GM12878 (cell line): ENCODE results near the gene TOR1A. TPM values are rescaled to one million over a fixed set of nuclear protein-coding genes. Genes with fewer than 3 reads are reported as not detected.

ENCODE experiments used
- ATAC-seq: fragments of 200-7000 bp; cut with Tn5 transposase; 3 replicates; pipeline ENCODE4 v1.9.1; 2020; ENCODE audit warnings: mild to moderate bottlenecking, moderate library complexity
- BruUV-seq: library from RNA; stranded (reverse); fragments of 400-500 nt; replicated peaks from 2 replicates; lab custom pipeline; 2021; lab: Mats Ljungman, UMichigan
- CTCF ChIA-PET: fragments of 300-600 bp; sonication (Branson Sonifier 250); formaldehyde crosslinking; extraction: SDS; loops from one replicate; lab custom pipeline; 2021; ENCODE audit warnings: inconsistent platforms; lab: Yijun Ruan, JAX
- POLR2A ChIA-PET: fragments of 350-600 bp; formaldehyde crosslinking; extraction: SDS; loops from one replicate; lab custom pipeline; 2021; ENCODE audit warnings: inconsistent platforms; lab: Charles Lee
- RAD21 ChIA-PET: fragments of 300-600 bp; sonication (Branson Sonifier 250); formaldehyde crosslinking; loops from one replicate; lab custom pipeline; 2023; ENCODE audit warnings: antibody characterized with exemption; ENCODE audit not compliant: unreplicated experiment; lab: Charles Lee
- SMC1A ChIA-PET: fragments of 300-600 bp; sonication (Branson Sonifier 250); formaldehyde crosslinking; loops from one replicate; lab custom pipeline; 2023; ENCODE audit not compliant: unreplicated experiment, uncharacterized antibody; lab: Charles Lee
- DNase-seq: peaks from one replicate; pipeline ENCODE4 v3.0.0-alpha.2; 2011; ENCODE audit warnings: low read depth, low spot score
- FAIRE-seq: peaks from 3 replicates; lab custom pipeline; 2011; peaks lifted over from hg19 to GRCh38; lab: Jason Lieb, UNC
- H2AFZ ChIP-seq: 2 replicates; pipeline ENCODE4 v1.6.0; 2011; ENCODE audit warnings: low read depth, low read length, control low read depth; ENCODE audit not compliant: control insufficient read depth
- H3K27ac ChIP-seq: 2 replicates; pipeline ENCODE4 v1.5.1; 2011; ENCODE audit warnings: control low read depth; ENCODE audit not compliant: control insufficient read depth, insufficient read depth
- H3K27me3 ChIP-seq, 2 experiments: replicated peaks in 1 of 2; 2 replicates each; pipeline versions ENCODE4 v1.6.0 to v1.6.1; 2011; ENCODE audit warnings: low read length in 1 of 2; ENCODE audit not compliant: control insufficient read depth in 2 of 2, insufficient read depth in 2 of 2
- H3K36me3 ChIP-seq, 2 experiments: 2 replicates each; pipeline ENCODE4 v1.5.1; 2011; ENCODE audit warnings: low read length in 1 of 2; ENCODE audit not compliant: control insufficient read depth in 2 of 2, insufficient read depth in 2 of 2
- H3K4me1 ChIP-seq: 2 replicates; pipeline ENCODE4 v1.6.1; 2011; ENCODE audit warnings: mild to moderate bottlenecking, low read length, moderate library complexity, mixed read lengths; ENCODE audit not compliant: control insufficient read depth, insufficient read depth
- H3K4me2 ChIP-seq: 2 replicates; pipeline ENCODE4 v1.6.0; 2011; ENCODE audit warnings: control low read depth; ENCODE audit not compliant: control insufficient read depth, insufficient read depth
- H3K4me3 ChIP-seq: fragments of 200-600 bp; sonication (generic); 2 replicates; pipeline ENCODE4 v1.5.1; 2016
- H3K79me2 ChIP-seq: 2 replicates; pipeline ENCODE4 v1.6.0; 2011; ENCODE audit warnings: low read length; ENCODE audit not compliant: control insufficient read depth, insufficient read depth
- H3K9ac ChIP-seq: 2 replicates; pipeline ENCODE4 v1.8.0; 2011; ENCODE audit warnings: low read length, control low read depth, mixed read lengths; ENCODE audit not compliant: control insufficient read depth, insufficient read depth
- H3K9me3 ChIP-seq: replicated peaks from 3 replicates; pipeline ENCODE4 v1.5.1; 2011; ENCODE audit warnings: mild to moderate bottlenecking, low read length; ENCODE audit not compliant: control insufficient read depth, insufficient read depth
- H4K20me1 ChIP-seq: 2 replicates; pipeline ENCODE4 v1.6.0; 2011; ENCODE audit not compliant: control insufficient read depth, insufficient read depth
- ASH2L ChIP-seq: fragments of 300-600, 200-600 bp; sonication (generic); IDR thresholded peaks from 2 replicates; pipeline ENCODE4 v1.6.1; 2017; ENCODE audit warnings: low read depth, mild to moderate bottlenecking, borderline replicate concordance
- CBFB ChIP-seq: IDR thresholded peaks from 2 replicates; pipeline ENCODE4 v1.6.1; 2016; ENCODE audit warnings: antibody characterized with exemption, low read depth
- CHD4 ChIP-seq: fragments of 200-600 bp; sonication (generic); IDR thresholded peaks from 2 replicates; pipeline ENCODE4 v1.6.1; 2016; ENCODE audit warnings: mild to moderate bottlenecking
- E4F1 ChIP-seq: fragments of 450-650 bp; IDR thresholded peaks from 2 replicates; pipeline ENCODE4 v1.6.1; 2018; ENCODE audit warnings: borderline replicate concordance, mild to moderate bottlenecking; ENCODE audit not compliant: partially characterized antibody
- FOS ChIP-seq: IDR thresholded peaks from 3 replicates; pipeline ENCODE4 v1.6.1; 2011; ENCODE audit warnings: borderline replicate concordance; ENCODE audit not compliant: insufficient read length; ENCODE audit errors: extremely low read depth
- JUNB ChIP-seq: IDR thresholded peaks from 2 replicates; pipeline ENCODE4 v1.6.1; 2016; ENCODE audit warnings: antibody characterized with exemption, mild to moderate bottlenecking
- KDM1A ChIP-seq: fragments of 200-600 bp; sonication (generic); IDR thresholded peaks from 2 replicates; pipeline ENCODE4 v1.6.1; 2016; ENCODE audit warnings: borderline replicate concordance
- LARP7 ChIP-seq: fragments of 450-650 bp; IDR thresholded peaks from 2 replicates; pipeline ENCODE4 v1.6.1; 2017; ENCODE audit warnings: mild to moderate bottlenecking
- MEF2B ChIP-seq: fragments of 450-650 bp; IDR thresholded peaks from 2 replicates; pipeline ENCODE4 v1.6.1; 2018; ENCODE audit warnings: mild to moderate bottlenecking, moderate library complexity; ENCODE audit not compliant: partially characterized antibody, poor library complexity, severe bottlenecking
- MTA2 ChIP-seq: fragments of 450-650 bp; IDR thresholded peaks from 2 replicates; pipeline ENCODE4 v1.6.1; 2016; ENCODE audit warnings: low read depth, mild to moderate bottlenecking, moderate library complexity
- SIN3A ChIP-seq: IDR thresholded peaks from 2 replicates; pipeline ENCODE4 v1.6.1; 2012; ENCODE audit warnings: low read depth, low read length, improper control_type of control experiment
- TBL1XR1 ChIP-seq: IDR thresholded peaks from 2 replicates; pipeline ENCODE4 v1.6.1; 2012; ENCODE audit warnings: low read depth, low read length, improper control_type of control experiment
- ZBED1 ChIP-seq: IDR thresholded peaks from 2 replicates; pipeline ENCODE4 v1.6.1; 2016; ENCODE audit warnings: borderline replicate concordance
- ZBTB33 ChIP-seq: fragments of 450-650 bp; IDR thresholded peaks from 2 replicates; pipeline ENCODE4 v1.6.1; 2017; ENCODE audit warnings: mild to moderate bottlenecking
- WGBS: methylation state at CpG from one replicate; pipeline ENCODE4 v1.1.6; 2016; ENCODE audit warnings: low lambda C conversion rate; ENCODE audit not compliant: insufficient replicate concordance, insufficient coverage; ENCODE audit errors: missing lambda C conversion rate; 5-methylcytosine and 5-hydroxymethylcytosine counted together
- in situ Hi-C: fragments of 300-500 bp; cut with MboI; formaldehyde crosslinking; loops from 9 replicates; pipeline ENCODE4 v1.14.3; 2018; ENCODE audit warnings: mixed read lengths
- intact Hi-C: fragments of 100-400 bp; cut with micrococcal nuclease; formaldehyde crosslinking; loops from one replicate; pipeline ENCODE4 v1.14.2; 2022; ENCODE audit not compliant: unreplicated experiment
- polyA plus RNA-seq, 11 experiments: library from polyadenylated mRNA; depleted of rRNA in 4 of 11; unstranded in 6 of 11; stranded (reverse) in 5 of 11; fragments of >200 nt; fragmentation: Nextera tagmentation in 4 of 11; fragmentation: Illumina TruSeq in 1 of 11; extraction: Ambion mirVana in 4 of 11; extraction: Trizol in 1 of 11; gene quantifications; 1 replicate in 1 of 11; 2 replicates in 10 of 11; pipeline versions ENCODE4 v1.2.1 to v1.2.3, GENCODE V29; 2011 to 2016; ENCODE audit warnings: inconsistent platforms in 2 of 11, missing spikeins in 2 of 11, low read depth in 1 of 11
- total RNA-seq, 4 experiments: library from RNA; depleted of rRNA in 3 of 4; stranded (reverse); fragments of >200 nt in 3 of 4; fragmentation: Illumina TruSeq in 1 of 4; extraction: Trizol in 1 of 4; gene quantifications; 2 replicates each; pipeline versions ENCODE4 v1.2.1 to v1.2.3, GENCODE V29; 2013 to 2021

Gene TOR1A
- total and polyA plus RNA-seq, 10 of the 15 experiments (the other 5 are each of a cell fraction or from before 2014, with no cell fraction given) = 3.2 to 60.8 (median 38.6) TPM

GRCh38 chr9:129781981-129782380, 42.0 kb downstream of the TOR1A start:
- Histone ChIP-seq H3K4me3 (no peak overlapping the region), H3K36me3 (no peaks in the 10 kb centered on the region), H3K9me3 (no peaks in the 10 kb centered on the region; the same call in 2 of the 3 replicates), H3K79me2 (no peaks in the 10 kb centered on the region), H3K9ac (no peak overlapping the region), H3K27ac (no peak overlapping the region), H3K27me3 (no peaks in the 10 kb centered on the region; a peak in 1 of 4 replicates), H3K4me1 (no peaks in the 10 kb centered on the region), H2AFZ (no peak overlapping the region)
- intact Hi-C loops = loop anchor here (5.0 kb wide), 1 partner anchor 645 kb away; no protein-coding TSS in a partner anchor
- RAD21 ChIA-PET = interaction anchor here (0.6 to 4.0 kb wide), 5 partner anchors 9 to 55 kb away, joined by 3 to 19 read pairs (median 5); no protein-coding TSS in a partner anchor
- POLR2A ChIA-PET = no interaction called here
- SMC1A ChIA-PET = interaction anchor here (1.1 to 2.8 kb wide), 3 partner anchors 44 to 56 kb away, joined by 3 to 9 read pairs (median 6); no protein-coding TSS in a partner anchor
- TF ChIP-seq CHD4 (no peak), ZBTB33 (no peak), MEF2B (no peak), CBFB (no peak), MTA2 (no peak), E4F1 (no peak), SIN3A (no peak), LARP7 (no peak), FOS (no peak), ASH2L (no peak), TBL1XR1 (no peak), KDM1A (no peak), ZBED1 (no peak), JUNB (no peak)
- TF ChIP-seq, all 136 proteins: peak for 0
- no TSS peak for BruUV-seq
- WGBS = 16% methylated on average over 5 of the region's 5 CpGs
- FAIRE-seq (no peak), ATAC-seq (no peak), DNase-seq (no peak)
- CTCF ChIA-PET = interaction anchor here (0.6 to 4.8 kb wide), 9 partner anchors 9 to 651 kb away, joined by 3 to 37 read pairs (median 4); partner anchors contain the start of gene ASB6
- Histone ChIP-seq H4K20me1 (no peaks in the 10 kb centered on the region), H3K4me2 (no peak overlapping the region)
- in situ Hi-C loops = loop anchor here (5.0 kb wide), 3 partner anchors 45 to 650 kb away; no protein-coding TSS in a partner anchor
